Subcutaneous preadipocyte (primary cell): ENCODE measurements around the gene RIPK4. TPM values are rescaled to one million over a fixed set of nuclear protein-coding genes. Genes with fewer than 3 reads are reported as not detected.

Source experiments
- small RNA-seq: library from RNA; depleted of rRNA; stranded (forward); fragments of <200 nt; gene quantifications from one replicate; pipeline ENCODE3, GENCODE V24; 2012
- total RNA-seq: library from RNA; depleted of rRNA; stranded (reverse); fragments of >200 nt; gene quantifications from 2 replicates; pipeline ENCODE4 v1.2.3, GENCODE V29; 2012

The RIPK4 gene
- under 0.01 TPM in 1 of 2 replicates, not detected in the other for total RNA-seq

GRCh38 chr21:41766883-41767605 lies at the start of gene RIPK4:
Gene RIPK4, minus strand, starts transcription at chr21:41767052. Its CDS starts 11 bp downstream, at chr21:41767041.

Small RNA genes within 50 kb of the gene (small RNA-seq; reads per million reads assigned to genes)
- gene MIR6814, result not detected

Other genes starting within 250 kb of the RIPK4 start
- 5.5 and 6.8 TPM in 2 replicates for gene PRDM15, start 112.3 kb upstream of the RIPK4 start, total RNA-seq
- 27.2 and 52.6 TPM in 2 replicates for gene C2CD2, start 187.0 kb upstream of the RIPK4 start, total RNA-seq
- gene ZBTB21, start 243.3 kb upstream of the RIPK4 start, total RNA-seq, result 10.3 and 17.6 TPM in 2 replicates